ENCODE results near the gene LIPC. TPM values are rescaled to one million over a fixed set of nuclear protein-coding genes. Genes with fewer than 3 reads are reported as not detected.

The LIPC gene
- total and polyA plus RNA-seq, 2 experiments from 2014 or later, result not detected

DNA sequence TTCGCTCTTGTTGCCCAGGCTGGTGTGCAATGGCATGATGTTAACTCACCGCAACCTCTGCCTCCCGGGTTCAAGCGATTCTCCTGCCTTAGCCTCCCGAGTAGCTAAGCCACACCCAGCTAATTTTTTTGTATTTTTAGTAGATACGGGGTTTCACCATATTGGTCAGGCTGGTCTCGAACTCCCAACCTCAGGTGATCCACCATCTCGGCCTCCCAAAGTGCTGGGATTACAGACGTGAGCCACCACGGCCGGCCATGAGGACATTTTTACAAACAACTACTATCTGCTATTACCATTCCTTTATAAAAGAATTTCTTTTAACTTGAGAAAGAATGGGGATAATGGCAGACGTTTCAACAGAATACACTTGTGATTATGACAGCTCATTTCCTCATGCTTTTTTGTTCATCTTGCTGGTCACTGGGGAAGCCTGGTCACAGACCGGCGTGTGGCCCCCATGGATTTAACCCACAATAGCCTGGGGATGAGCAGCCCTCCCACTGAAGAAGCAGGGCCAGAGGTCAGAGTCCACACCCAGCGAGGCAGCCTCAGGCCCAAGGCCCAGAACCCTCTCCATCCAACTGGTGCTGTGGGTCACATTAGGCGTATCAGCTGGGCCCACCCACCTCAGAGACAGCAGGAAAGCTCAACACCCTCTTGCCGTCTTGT is 112.0 kb downstream of the LIPC start (continued):
- TF ChIP-seq, protein P1, sequence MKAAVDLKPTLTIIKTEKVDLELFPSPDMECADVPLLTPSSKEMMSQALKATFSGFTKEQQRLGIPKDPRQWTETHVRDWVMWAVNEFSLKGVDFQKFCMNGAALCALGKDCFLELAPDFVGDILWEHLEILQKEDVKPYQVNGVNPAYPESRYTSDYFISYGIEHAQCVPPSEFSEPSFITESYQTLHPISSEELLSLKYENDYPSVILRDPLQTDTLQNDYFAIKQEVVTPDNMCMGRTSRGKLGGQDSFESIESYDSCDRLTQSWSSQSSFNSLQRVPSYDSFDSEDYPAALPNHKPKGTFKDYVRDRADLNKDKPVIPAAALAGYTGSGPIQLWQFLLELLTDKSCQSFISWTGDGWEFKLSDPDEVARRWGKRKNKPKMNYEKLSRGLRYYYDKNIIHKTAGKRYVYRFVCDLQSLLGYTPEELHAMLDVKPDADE (IDR thresholded peaks at IDR 0.05), result no peak
- TF ChIP-seq STAT1 (IDR thresholded peaks at IDR 0.05; ENCODE audit: unreplicated experiment), result no peak
- no peak for TF ChIP-seq JUNB (IDR thresholded peaks at IDR 0.05; ENCODE audit: unreplicated experiment)

DNA sequence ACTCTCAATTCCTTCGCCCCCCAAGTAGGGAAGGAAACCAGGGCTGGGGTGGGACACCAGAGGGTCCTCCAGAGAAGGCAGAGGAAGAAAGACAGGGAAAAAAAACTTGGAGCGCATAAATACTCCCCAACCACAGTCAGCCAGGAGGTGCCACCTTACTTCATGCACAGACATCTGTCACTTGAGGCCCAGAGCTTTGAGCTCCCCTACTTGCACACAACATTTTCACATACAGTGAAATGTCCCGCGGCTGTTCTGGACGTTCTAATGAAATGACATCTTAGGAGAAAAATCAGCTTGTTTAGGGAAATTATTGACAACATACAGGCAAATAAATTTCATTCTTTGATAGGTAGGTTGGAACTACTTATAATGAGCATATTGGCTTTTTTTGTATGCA is 113.0 kb downstream of the LIPC start:
- Histone ChIP-seq H3K27me3 (ENCODE audit: insufficient read depth) (no peaks in the 10 kb centered on the region), H4K20me1 (replicated peaks; ENCODE audit: insufficient read depth) (no peaks in the 10 kb centered on the region), H3K27ac (ENCODE audit: low read depth) (no peak overlapping the region), H3K36me3 (ENCODE audit: insufficient read depth) (no peaks in the 10 kb centered on the region), H3K4me3 (no peak overlapping the region), H3K4me1 (ENCODE audit: insufficient read depth) (no peaks in the 10 kb centered on the region), H2AFZ (no peak overlapping the region; the same call in 1 of the 2 replicates), H3F3A (replicated peaks; ENCODE audit: low read depth) (no peaks in the 10 kb centered on the region), H3K79me2 (replicated peaks; ENCODE audit: insufficient read depth) (no peaks in the 10 kb centered on the region), H3K9me2 (ENCODE audit: insufficient read depth) (0 out of 2 replicates have a peak, but pooled peaks cover 3% of the 10 kb centered on the region), H3K4me2 (no peak overlapping the region)
- ATAC-seq (no peak), DNase-seq (ENCODE audit: low spot score) (no peak)
- no peaks in the 10 kb centered on the region for H3K9me3 Mint-ChIP-seq
- H3K27ac Mint-ChIP-seq, result no peak overlapping the region
- H3K4me3 Mint-ChIP-seq, result no peak overlapping the region
- H3K36me3 Mint-ChIP-seq (ENCODE audit: low read depth), result no peaks in the 10 kb centered on the region
- H3K27me3 Mint-ChIP-seq (ENCODE audit: insufficient read depth, low read depth, poor library complexity), result peaks cover 6% of the 10 kb centered on the region
- H3K4me1 Mint-ChIP-seq, result peaks cover 3% of the 10 kb centered on the region; the same call in 1 of the 3 replicates
- TF ChIP-seq, protein P2, sequence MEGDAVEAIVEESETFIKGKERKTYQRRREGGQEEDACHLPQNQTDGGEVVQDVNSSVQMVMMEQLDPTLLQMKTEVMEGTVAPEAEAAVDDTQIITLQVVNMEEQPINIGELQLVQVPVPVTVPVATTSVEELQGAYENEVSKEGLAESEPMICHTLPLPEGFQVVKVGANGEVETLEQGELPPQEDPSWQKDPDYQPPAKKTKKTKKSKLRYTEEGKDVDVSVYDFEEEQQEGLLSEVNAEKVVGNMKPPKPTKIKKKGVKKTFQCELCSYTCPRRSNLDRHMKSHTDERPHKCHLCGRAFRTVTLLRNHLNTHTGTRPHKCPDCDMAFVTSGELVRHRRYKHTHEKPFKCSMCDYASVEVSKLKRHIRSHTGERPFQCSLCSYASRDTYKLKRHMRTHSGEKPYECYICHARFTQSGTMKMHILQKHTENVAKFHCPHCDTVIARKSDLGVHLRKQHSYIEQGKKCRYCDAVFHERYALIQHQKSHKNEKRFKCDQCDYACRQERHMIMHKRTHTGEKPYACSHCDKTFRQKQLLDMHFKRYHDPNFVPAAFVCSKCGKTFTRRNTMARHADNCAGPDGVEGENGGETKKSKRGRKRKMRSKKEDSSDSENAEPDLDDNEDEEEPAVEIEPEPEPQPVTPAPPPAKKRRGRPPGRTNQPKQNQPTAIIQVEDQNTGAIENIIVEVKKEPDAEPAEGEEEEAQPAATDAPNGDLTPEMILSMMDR (conservative IDR thresholded peaks at IDR 0.05; ENCODE audit: low read depth in 2 of 2), result no peak
- no peak for TF ChIP-seq EZH2 (IDR thresholded peaks at IDR 0.05; ENCODE audit: low read depth, unreplicated experiment)
- TF ChIP-seq, protein P3, sequence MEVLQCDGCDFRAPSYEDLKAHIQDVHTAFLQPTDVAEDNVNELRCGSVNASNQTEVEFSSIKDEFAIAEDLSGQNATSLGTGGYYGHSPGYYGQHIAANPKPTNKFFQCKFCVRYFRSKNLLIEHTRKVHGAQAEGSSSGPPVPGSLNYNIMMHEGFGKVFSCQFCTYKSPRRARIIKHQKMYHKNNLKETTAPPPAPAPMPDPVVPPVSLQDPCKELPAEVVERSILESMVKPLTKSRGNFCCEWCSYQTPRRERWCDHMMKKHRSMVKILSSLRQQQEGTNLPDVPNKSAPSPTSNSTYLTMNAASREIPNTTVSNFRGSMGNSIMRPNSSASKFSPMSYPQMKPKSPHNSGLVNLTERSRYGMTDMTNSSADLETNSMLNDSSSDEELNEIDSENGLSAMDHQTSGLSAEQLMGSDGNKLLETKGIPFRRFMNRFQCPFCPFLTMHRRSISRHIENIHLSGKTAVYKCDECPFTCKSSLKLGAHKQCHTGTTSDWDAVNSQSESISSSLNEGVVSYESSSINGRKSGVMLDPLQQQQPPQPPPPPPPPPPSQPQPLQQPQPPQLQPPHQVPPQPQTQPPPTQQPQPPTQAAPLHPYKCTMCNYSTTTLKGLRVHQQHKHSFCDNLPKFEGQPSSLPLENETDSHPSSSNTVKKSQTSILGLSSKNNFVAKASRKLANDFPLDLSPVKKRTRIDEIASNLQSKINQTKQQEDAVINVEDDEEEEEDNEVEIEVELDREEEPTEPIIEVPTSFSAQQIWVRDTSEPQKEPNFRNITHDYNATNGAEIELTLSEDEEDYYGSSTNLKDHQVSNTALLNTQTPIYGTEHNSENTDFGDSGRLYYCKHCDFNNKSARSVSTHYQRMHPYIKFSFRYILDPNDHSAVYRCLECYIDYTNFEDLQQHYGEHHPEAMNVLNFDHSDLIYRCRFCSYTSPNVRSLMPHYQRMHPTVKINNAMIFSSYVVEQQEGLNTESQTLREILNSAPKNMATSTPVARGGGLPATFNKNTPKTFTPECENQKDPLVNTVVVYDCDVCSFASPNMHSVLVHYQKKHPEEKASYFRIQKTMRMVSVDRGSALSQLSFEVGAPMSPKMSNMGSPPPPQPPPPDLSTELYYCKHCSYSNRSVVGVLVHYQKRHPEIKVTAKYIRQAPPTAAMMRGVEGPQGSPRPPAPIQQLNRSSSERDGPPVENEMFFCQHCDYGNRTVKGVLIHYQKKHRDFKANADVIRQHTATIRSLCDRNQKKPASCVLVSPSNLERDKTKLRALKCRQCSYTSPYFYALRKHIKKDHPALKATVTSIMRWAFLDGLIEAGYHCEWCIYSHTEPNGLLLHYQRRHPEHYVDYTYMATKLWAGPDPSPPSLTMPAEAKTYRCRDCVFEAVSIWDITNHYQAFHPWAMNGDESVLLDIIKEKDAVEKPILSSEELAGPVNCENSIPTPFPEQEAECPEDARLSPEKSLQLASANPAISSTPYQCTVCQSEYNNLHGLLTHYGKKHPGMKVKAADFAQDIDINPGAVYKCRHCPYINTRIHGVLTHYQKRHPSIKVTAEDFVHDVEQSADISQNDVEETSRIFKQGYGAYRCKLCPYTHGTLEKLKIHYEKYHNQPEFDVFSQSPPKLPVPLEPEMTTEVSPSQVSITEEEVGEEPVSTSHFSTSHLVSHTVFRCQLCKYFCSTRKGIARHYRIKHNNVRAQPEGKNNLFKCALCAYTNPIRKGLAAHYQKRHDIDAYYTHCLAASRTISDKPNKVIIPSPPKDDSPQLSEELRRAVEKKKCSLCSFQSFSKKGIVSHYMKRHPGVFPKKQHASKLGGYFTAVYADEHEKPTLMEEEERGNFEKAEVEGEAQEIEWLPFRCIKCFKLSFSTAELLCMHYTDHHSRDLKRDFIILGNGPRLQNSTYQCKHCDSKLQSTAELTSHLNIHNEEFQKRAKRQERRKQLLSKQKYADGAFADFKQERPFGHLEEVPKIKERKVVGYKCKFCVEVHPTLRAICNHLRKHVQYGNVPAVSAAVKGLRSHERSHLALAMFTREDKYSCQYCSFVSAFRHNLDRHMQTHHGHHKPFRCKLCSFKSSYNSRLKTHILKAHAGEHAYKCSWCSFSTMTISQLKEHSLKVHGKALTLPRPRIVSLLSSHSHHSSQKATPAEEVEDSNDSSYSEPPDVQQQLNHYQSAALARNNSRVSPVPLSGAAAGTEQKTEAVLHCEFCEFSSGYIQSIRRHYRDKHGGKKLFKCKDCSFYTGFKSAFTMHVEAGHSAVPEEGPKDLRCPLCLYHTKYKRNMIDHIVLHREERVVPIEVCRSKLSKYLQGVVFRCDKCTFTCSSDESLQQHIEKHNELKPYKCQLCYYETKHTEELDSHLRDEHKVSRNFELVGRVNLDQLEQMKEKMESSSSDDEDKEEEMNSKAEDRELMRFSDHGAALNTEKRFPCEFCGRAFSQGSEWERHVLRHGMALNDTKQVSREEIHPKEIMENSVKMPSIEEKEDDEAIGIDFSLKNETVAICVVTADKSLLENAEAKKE (CRISPR knock-in tag; IDR thresholded peaks at IDR 0.05), result no peak
- no peak for TF ChIP-seq EZH2phosphoT487 (IDR thresholded peaks at IDR 0.05; ENCODE audit: unreplicated experiment)
- TF ChIP-seq JUNB (IDR thresholded peaks at IDR 0.05; ENCODE audit: unreplicated experiment), result no peak
- TF ChIP-seq, protein P4, sequence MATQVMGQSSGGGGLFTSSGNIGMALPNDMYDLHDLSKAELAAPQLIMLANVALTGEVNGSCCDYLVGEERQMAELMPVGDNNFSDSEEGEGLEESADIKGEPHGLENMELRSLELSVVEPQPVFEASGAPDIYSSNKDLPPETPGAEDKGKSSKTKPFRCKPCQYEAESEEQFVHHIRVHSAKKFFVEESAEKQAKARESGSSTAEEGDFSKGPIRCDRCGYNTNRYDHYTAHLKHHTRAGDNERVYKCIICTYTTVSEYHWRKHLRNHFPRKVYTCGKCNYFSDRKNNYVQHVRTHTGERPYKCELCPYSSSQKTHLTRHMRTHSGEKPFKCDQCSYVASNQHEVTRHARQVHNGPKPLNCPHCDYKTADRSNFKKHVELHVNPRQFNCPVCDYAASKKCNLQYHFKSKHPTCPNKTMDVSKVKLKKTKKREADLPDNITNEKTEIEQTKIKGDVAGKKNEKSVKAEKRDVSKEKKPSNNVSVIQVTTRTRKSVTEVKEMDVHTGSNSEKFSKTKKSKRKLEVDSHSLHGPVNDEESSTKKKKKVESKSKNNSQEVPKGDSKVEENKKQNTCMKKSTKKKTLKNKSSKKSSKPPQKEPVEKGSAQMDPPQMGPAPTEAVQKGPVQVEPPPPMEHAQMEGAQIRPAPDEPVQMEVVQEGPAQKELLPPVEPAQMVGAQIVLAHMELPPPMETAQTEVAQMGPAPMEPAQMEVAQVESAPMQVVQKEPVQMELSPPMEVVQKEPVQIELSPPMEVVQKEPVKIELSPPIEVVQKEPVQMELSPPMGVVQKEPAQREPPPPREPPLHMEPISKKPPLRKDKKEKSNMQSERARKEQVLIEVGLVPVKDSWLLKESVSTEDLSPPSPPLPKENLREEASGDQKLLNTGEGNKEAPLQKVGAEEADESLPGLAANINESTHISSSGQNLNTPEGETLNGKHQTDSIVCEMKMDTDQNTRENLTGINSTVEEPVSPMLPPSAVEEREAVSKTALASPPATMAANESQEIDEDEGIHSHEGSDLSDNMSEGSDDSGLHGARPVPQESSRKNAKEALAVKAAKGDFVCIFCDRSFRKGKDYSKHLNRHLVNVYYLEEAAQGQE (IDR thresholded peaks at IDR 0.05; ENCODE audit: unreplicated experiment), result no peak
- no peak for TF ChIP-seq CREB1 (CRISPR knock-in tag; IDR thresholded peaks at IDR 0.05; ENCODE audit: low read depth)
- TF ChIP-seq, protein P1 (IDR thresholded peaks at IDR 0.05), result no peak
- TF ChIP-seq POLR2AphosphoS5 (IDR thresholded peaks at IDR 0.05; ENCODE audit: low read depth), result no peak
